Effector memory CD4-positive, alpha-beta T cell (primary cell): Measurements from ENCODE around the gene SLF2.
"Not testable (repeated sequence)": the region's sequence is repeated elsewhere in the genome, so short reads cannot be mapped to it uniquely, and the experiment has no call there.

Source experiments
- DNase-seq, 3 donors: peaks; one replicate each; pipeline ENCODE4 v3.0.0-alpha.2; 2020
- H3K27ac ChIP-seq: 2 replicates; pipeline ENCODE4 v1.7.0; 2013; ENCODE audit warnings: mild to moderate bottlenecking, low read length, moderate library complexity; ENCODE audit not compliant: insufficient read depth, poor library complexity, severe bottlenecking
- H3K27me3 ChIP-seq: replicated peaks from 2 replicates; pipeline ENCODE4 v1.7.0; 2013; ENCODE audit warnings: mild to moderate bottlenecking, low read length; ENCODE audit not compliant: insufficient read depth, control insufficient read depth, poor library complexity, severe bottlenecking
- H3K36me3 ChIP-seq: 2 replicates; pipeline ENCODE4 v1.7.0; 2013; ENCODE audit warnings: mild to moderate bottlenecking, low read length, moderate library complexity; ENCODE audit not compliant: control insufficient read depth, insufficient read depth
- H3K4me1 ChIP-seq: 2 replicates; pipeline ENCODE4 v1.7.0; 2013; ENCODE audit warnings: low read length, mild to moderate bottlenecking; ENCODE audit not compliant: control insufficient read depth, insufficient read depth, poor library complexity, severe bottlenecking
- H3K4me3 ChIP-seq: 2 replicates; pipeline ENCODE4 v1.7.0; 2013; ENCODE audit warnings: low read length, low read depth, mild to moderate bottlenecking; ENCODE audit not compliant: insufficient read depth, poor library complexity, severe bottlenecking
- H3K9me3 ChIP-seq: 2 replicates; pipeline ENCODE4 v1.7.0; 2013; ENCODE audit warnings: mild to moderate bottlenecking, low read length, moderate library complexity; ENCODE audit not compliant: control insufficient read depth

The SLF2 gene

GRCh38 chr10:100969187-100970075 lies 56.7 kb downstream of the SLF2 start, which contains the start of gene SEMA4G:
TSS of gene SEMA4G (plus strand) at chr10:100969504. CDS start at chr10:100972913, 3,409 bp downstream.
- Histone ChIP-seq H3K4me3 (peak within 1 kb of the TSS; percentile 67), H3K36me3 (peaks cover 6% of the 10 kb centered on the region), H3K4me1 (peaks cover 6% of the 10 kb centered on the region), H3K9me3 (no peaks in the 10 kb centered on the region), H3K27ac (no peak within 1 kb of the TSS), H3K27me3 (no peaks in the 10 kb centered on the region)
- peak in 1 of 3 donors; percentile 14 for DNase-seq

- H3K4me3 ChIP-seq: peak overlapping the region; percentile 67
- H3K27ac ChIP-seq: no peak overlapping the region
- peaks cover 6% of the 10 kb centered on the region for H3K36me3 ChIP-seq
- DNase-seq: peak; percentile 8 to 17 (median 14)
- no peaks in the 10 kb centered on the region for H3K27me3 ChIP-seq
- no peaks in the 10 kb centered on the region for H3K9me3 ChIP-seq
- peaks cover 6% of the 10 kb centered on the region for H3K4me1 ChIP-seq
Observed at GRCh38 chr10:100970076-100970913, 57.5 kb downstream of the SLF2 start.

DNA sequence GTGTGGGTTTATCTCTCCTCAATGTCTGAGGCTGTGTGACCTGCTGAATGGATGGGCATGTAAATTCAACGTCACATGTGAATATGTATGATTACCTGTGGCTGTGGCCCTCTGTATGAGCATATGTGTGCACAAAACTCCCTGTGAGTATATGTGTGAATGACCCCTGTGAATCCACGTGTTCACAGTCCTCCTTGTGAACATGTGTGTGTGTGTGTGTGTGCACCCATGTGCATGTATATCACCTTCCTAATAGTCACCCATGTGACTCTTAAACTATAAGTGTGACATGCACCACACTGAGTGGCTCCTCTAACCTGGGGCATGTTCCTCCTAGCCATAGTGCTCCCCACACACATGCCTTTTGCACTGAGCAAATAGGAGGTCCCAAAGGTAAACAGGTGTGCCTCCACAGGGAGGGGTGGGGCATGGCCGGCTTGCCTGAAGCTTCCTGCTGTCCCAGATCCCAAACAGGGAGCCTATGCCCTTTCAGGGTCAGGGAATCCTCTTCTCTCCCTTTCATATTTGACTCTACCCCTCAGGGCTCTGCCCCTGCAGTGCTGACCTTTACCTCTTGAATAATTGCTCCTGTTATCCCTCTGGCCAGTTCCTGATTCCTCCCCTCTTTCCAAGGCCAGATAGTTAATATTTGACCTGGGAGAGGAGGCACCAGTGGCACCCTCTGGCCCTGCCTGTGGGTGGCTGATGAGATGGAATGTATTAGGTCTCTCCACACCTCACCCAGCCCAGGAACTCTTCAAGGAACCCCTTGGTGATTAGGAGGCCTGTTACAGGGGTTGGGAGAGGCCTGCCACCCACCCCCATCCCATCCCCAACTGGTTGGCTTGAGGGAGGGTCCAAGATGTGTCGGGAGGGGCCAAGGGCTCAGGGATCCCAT lies 58.4 kb downstream of the SLF2 start:
- Histone ChIP-seq H3K9me3 (no peaks in the 10 kb centered on the region), H3K4me3 (no peak overlapping the region), H3K4me1 (peaks cover 6% of the 10 kb centered on the region), H3K36me3 (peaks cover 6% of the 10 kb centered on the region), H3K27ac (no peak overlapping the region), H3K27me3 (no peaks in the 10 kb centered on the region)
- no peak for DNase-seq

- Histone ChIP-seq H3K4me1 (peaks cover 6% of the 10 kb centered on the region), H3K9me3 (no peaks in the 10 kb centered on the region), H3K36me3 (no peaks in the 10 kb centered on the region), H3K4me3 (no peak overlapping the region), H3K27ac (no peak overlapping the region), H3K27me3 (no peaks in the 10 kb centered on the region)
- DNase-seq: no peak
Observed at GRCh38 chr10:100972115-100972903, 59.5 kb downstream of the SLF2 start.

DNA sequence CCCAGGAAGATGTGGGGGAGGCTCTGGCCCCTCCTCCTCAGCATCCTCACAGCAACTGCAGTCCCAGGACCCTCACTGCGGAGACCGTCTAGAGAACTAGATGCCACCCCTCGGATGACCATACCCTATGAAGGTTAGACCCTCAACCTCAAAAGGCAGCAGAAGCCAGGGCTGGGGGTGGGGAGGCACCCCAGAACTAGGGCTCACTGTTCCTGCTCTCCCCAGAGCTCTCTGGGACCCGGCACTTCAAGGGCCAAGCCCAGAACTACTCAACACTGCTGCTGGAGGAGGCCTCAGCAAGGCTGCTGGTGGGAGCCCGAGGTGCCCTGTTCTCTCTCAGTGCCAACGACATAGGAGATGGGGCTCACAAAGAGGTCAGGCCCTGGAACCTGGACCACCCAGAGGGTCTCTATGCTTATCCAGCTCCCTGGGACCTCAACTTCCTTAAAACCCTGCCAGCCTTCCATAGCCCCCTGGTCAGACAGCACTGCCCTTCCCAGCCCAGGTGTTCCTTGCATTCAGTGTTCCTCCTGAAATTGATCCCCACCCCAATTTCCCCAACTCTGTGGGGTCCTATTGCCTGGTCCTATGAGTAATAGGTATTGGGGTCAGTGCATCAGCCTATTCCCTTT lies 60.3 kb downstream of the SLF2 start:
- no peaks in the 10 kb centered on the region for H3K27me3 ChIP-seq
- no peak overlapping the region for H3K4me3 ChIP-seq
- no peaks in the 10 kb centered on the region for H3K9me3 ChIP-seq
- no peak for DNase-seq
- H3K36me3 ChIP-seq: no peaks in the 10 kb centered on the region
- H3K4me1 ChIP-seq: peaks cover 6% of the 10 kb centered on the region
- H3K27ac ChIP-seq: no peak overlapping the region

DNA sequence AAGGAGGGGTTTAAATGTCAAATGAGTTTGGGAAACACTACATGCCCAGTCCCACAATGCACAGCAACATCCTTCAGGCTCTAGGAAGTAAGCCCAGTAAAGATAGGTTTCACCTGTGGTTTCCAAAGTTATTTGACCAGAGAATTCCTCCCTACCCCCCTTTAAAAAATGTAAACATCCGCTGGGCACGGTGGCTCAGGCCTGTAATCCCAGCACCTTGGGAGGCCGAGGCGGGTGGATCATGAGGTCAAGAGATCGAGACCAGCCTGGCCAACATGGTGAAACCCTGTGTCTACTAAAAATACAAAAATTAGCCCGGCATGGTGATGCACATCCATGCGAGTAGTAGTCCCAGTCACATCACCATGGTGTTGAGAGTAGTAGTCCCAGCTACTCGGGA lies 62.6 kb downstream of the SLF2 start:
- H3K27ac ChIP-seq, H3K4me3 ChIP-seq, DNase-seq, H3K4me1 ChIP-seq, H3K9me3 ChIP-seq, H3K36me3 ChIP-seq, H3K27me3 ChIP-seq: not testable (repeated sequence)

GRCh38 chr10:100976906-100977305 lies 64.1 kb downstream of the SLF2 start:
- no peaks in the 10 kb centered on the region for H3K9me3 ChIP-seq
- H3K27ac ChIP-seq: no peak overlapping the region
- H3K36me3 ChIP-seq: peaks cover 20% of the 10 kb centered on the region
- DNase-seq: no peak
- H3K4me1 ChIP-seq: no peaks in the 10 kb centered on the region
- H3K4me3 ChIP-seq: no peak overlapping the region
- H3K27me3 ChIP-seq: no peaks in the 10 kb centered on the region

- no peak overlapping the region for H3K27ac ChIP-seq
- no peaks in the 10 kb centered on the region for H3K27me3 ChIP-seq
- no peak for DNase-seq
- H3K4me3 ChIP-seq: no peak overlapping the region
- peaks cover 20% of the 10 kb centered on the region for H3K36me3 ChIP-seq
- no peaks in the 10 kb centered on the region for H3K4me1 ChIP-seq
- H3K9me3 ChIP-seq: no peaks in the 10 kb centered on the region
Observed at GRCh38 chr10:100977436-100977835, 64.7 kb downstream of the SLF2 start.
